Measurements from ENCODE around the gene ATP11C. TPM values are rescaled to one million over a fixed set of nuclear protein-coding genes. Genes with fewer than 3 reads are reported as not detected.
"Not testable (repeated sequence)": the region's sequence is repeated elsewhere in the genome, so short reads cannot be mapped to it uniquely, and the experiment has no call there.

Gene ATP11C
- total and polyA plus RNA-seq, 7 donors: 2.1 to 3.9 (median 3.0) TPM

- no peak for DNase-seq
- TF ChIP-seq, protein P1, sequence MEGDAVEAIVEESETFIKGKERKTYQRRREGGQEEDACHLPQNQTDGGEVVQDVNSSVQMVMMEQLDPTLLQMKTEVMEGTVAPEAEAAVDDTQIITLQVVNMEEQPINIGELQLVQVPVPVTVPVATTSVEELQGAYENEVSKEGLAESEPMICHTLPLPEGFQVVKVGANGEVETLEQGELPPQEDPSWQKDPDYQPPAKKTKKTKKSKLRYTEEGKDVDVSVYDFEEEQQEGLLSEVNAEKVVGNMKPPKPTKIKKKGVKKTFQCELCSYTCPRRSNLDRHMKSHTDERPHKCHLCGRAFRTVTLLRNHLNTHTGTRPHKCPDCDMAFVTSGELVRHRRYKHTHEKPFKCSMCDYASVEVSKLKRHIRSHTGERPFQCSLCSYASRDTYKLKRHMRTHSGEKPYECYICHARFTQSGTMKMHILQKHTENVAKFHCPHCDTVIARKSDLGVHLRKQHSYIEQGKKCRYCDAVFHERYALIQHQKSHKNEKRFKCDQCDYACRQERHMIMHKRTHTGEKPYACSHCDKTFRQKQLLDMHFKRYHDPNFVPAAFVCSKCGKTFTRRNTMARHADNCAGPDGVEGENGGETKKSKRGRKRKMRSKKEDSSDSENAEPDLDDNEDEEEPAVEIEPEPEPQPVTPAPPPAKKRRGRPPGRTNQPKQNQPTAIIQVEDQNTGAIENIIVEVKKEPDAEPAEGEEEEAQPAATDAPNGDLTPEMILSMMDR (IDR thresholded peaks at IDR 0.05): no peak
- Histone ChIP-seq H3K4me3 (no peak overlapping the region), H3K36me3 (ENCODE audit: insufficient read depth in 1 of 2, low read depth in 1 of 2) (no peaks in the 10 kb centered on the region), H3K4me1 (no peaks in the 10 kb centered on the region), H3K9me3 (no peaks in the 10 kb centered on the region), H3K27ac (no peak overlapping the region), H3K27me3 (ENCODE audit: insufficient read depth in 3 of 3, low read length in 2 of 3) (peaks cover 0 to 22% (median 0%) of the 10 kb centered on the region in 3 donors)
- intact Hi-C loops (cut with DNase I): no loop called here
- ATAC-seq: no peak
- WGBS, 3 donors: 24 to 41% (median 32%) methylated on average over 10 of the region's 10 CpGs
Measured at GRCh38 chrX:139971394-139971749, 38.5 kb upstream of the ATP11C start.

DNA sequence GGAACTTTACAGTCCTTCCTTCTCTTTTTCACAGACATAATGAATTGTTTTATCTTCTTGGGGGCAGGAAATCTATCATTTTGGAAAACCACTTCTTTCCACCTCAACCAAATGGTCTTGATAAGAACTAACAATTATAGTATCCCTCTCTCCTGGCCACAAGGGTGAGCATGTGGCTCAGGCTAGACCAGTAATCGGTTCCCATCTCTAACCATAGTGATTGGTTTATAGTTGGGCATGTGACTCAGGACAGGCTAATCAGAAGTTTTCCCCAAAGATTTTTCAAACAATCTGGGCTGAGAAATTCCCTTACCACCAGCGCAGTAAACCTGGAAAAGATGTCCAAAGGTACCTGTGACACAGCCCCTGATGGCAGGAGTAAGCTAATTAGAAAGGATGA, 36.4 kb upstream of the ATP11C start:
- TF ChIP-seq, protein P1 (IDR thresholded peaks at IDR 0.05): no peak
- WGBS, 3 donors: 75 to 81% (median 77%) methylated on average over 2 of the region's 2 CpGs
- Histone ChIP-seq H3K27ac (no peak overlapping the region), H3K36me3 (ENCODE audit: insufficient read depth in 1 of 2, low read depth in 1 of 2) (no peaks in the 10 kb centered on the region), H3K4me3 (no peak overlapping the region), H3K27me3 (ENCODE audit: insufficient read depth in 3 of 3, low read length in 2 of 3) (peaks cover 0 to 19% (median 0%) of the 10 kb centered on the region in 3 donors), H3K9me3 (no peaks in the 10 kb centered on the region), H3K4me1 (no peaks in the 10 kb centered on the region)
- no peak for DNase-seq
- no peak for ATAC-seq
- intact Hi-C loops (cut with DNase I): no loop called here

DNA sequence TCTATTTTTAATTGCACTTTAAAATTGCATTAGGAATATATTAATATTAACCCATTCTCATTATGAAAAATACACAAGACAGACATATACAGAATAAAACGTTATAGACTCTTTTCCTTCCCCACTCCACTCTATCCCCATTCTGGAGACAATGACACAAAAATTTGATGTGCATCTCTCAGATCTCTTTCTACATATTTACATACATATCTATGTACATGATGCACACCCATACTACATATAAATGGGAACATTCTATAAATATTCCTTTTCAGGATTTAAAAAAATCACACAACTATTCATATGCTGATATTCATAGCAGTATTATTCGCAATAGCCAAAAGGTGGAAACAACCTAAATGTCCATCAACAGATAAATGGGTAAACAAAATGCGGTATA, 34.9 kb upstream of the ATP11C start:
- intact Hi-C loops (cut with DNase I): no loop called here
- ATAC-seq: no peak

DNA sequence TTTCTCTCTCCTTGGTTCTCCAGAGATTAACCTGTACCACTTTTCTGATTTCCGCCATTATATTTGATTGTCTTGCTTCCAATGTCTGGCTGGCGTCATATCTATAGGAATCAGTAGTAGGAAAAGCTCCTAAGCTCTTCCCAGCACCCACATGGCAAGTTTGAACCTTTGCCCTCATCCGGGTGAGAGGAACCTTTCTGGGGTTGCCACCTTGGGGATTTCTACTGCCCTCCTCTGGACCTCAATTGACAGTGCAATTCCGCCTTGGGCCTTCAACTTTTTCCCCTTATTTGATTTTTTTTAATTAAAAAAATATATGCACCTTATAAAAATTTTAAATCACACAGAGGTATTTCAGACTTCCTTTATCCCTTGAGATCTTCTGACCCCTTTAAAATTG, 34.4 kb upstream of the ATP11C start:
- Histone ChIP-seq H3K4me1 (no peaks in the 10 kb centered on the region), H3K27ac (no peak overlapping the region), H3K9me3 (peaks cover 8% of the 10 kb centered on the region), H3K4me3 (no peak overlapping the region), H3K27me3 (ENCODE audit: insufficient read depth in 3 of 3, low read length in 2 of 3) (peaks cover 0 to 15% (median 0%) of the 10 kb centered on the region in 3 donors), H3K36me3 (ENCODE audit: insufficient read depth in 1 of 2, low read depth in 1 of 2) (no peaks in the 10 kb centered on the region)
- intact Hi-C loops (cut with DNase I): no loop called here
- DNase-seq (no peak), ATAC-seq (no peak)
- 44 to 71% (median 69%) methylated on average over 4 of the region's 4 CpGs for WGBS, 3 donors
- TF ChIP-seq, protein P1 (IDR thresholded peaks at IDR 0.05): no peak

More for the DNA sequence above, 34.9 kb upstream of the ATP11C start:
- Histone ChIP-seq H3K27ac (no peak overlapping the region), H3K9me3 (peaks cover 8% of the 10 kb centered on the region), H3K36me3 (ENCODE audit: insufficient read depth in 1 of 2, low read depth in 1 of 2) (no peaks in the 10 kb centered on the region), H3K4me1 (no peaks in the 10 kb centered on the region), H3K4me3 (no peak overlapping the region), H3K27me3 (ENCODE audit: insufficient read depth in 3 of 3, low read length in 2 of 3) (peaks cover 0 to 19% (median 0%) of the 10 kb centered on the region in 3 donors)
- TF ChIP-seq, protein P1 (IDR thresholded peaks at IDR 0.05): no peak
- DNase-seq: no peak
- WGBS, 3 donors: 63 to 85% (median 84%) methylated on average over 3 of the region's 3 CpGs

DNA sequence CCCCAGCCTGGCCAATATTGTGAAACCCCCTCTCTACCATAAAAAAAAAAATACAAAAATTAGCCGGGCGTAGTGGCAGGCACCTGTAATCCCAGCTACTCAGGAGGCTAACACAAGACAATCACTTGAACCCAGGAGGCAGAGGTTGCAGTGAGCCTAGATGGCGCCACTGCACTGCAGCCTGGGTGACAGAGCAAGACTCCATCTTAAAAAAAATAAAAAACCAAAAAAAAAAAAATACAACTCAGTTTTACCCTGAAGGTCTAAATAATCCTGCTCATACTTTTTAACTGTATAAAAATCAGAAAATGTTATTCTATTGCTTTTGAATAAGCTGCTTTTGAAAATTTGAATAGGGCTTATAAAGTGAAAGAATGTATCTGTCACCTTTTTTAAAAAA, 33.3 kb upstream of the ATP11C start:
- intact Hi-C loops (cut with DNase I); ATAC-seq; H3K9me3 ChIP-seq; H3K4me3 ChIP-seq; H3K27me3 ChIP-seq (ENCODE audit: insufficient read depth in 3 of 3, low read length in 2 of 3); H3K36me3 ChIP-seq (ENCODE audit: insufficient read depth in 1 of 2, low read depth in 1 of 2); DNase-seq; H3K27ac ChIP-seq; H3K4me1 ChIP-seq: not testable (repeated sequence)
- WGBS, 3 donors: 56 to 66% (median 64%) methylated on average over 3 of the region's 3 CpGs

Measured in psoas muscle (tissue), 8 donors.